A549 (cell line): Measurements from ENCODE around the gene UQCC2. TPM values are rescaled to one million over a fixed set of nuclear protein-coding genes. Genes with fewer than 3 reads are reported as not detected.

Experiments used
- ATAC-seq, 2 experiments: fragments of 200-7000 bp in 1 of 2; fragments of >200 bp in 1 of 2; cut with Nextera tagmentation in 1 of 2; cut with Tn5 transposase in 1 of 2; 3 replicates each; pipeline versions ENCODE4 v1.8.0 to v1.9.1; 2018 to 2020; ENCODE audit warnings: mild to moderate bottlenecking in 1 of 2, moderate library complexity in 1 of 2
- CTCF ChIA-PET: fragments of 300-600 bp; sonication (Branson Sonifier 250); formaldehyde crosslinking; extraction: SDS; loops from one replicate; lab custom pipeline; 2021; ENCODE audit warnings: antibody characterized with exemption, inconsistent platforms; lab: Yijun Ruan, JAX
- POLR2A ChIA-PET: fragments of 350-600 bp; formaldehyde crosslinking; extraction: SDS; loops from one replicate; lab custom pipeline; 2021; ENCODE audit warnings: antibody characterized with exemption, inconsistent platforms; lab: Yijun Ruan, JAX
- DNase-seq, 2 experiments: peaks; one replicate each; pipeline versions ENCODE4 v3.0.0 to v3.0.0-alpha.2; 2011 to 2016; ENCODE audit warnings: low read depth in 1 of 2, low spot score in 1 of 2
- FAIRE-seq: peaks from 2 replicates; lab custom pipeline; 2011; peaks lifted over from hg19 to GRCh38; lab: Jason Lieb, UNC
- H3K27ac ChIP-seq, 2 experiments: fragments of >200 bp; sonication (Bioruptor Twin); formaldehyde crosslinking; 3 replicates each; pipeline ENCODE4 v1.5.1; 2016 to 2017
- H3K4me1 ChIP-seq: fragments of >200 bp; sonication (Bioruptor Twin); formaldehyde crosslinking; 3 replicates; pipeline ENCODE4 v1.6.1; 2016
- H3K4me2 ChIP-seq: fragments of >200 bp; sonication (Bioruptor Twin); formaldehyde crosslinking; 3 replicates; pipeline ENCODE4 v1.6.1; 2016
- H3K4me3 ChIP-seq: fragments of >200 bp; sonication (Bioruptor Twin); formaldehyde crosslinking; 3 replicates; pipeline ENCODE4 v1.5.1; 2016
- H3K9me3 ChIP-seq: fragments of >200 bp; sonication (Bioruptor Twin); formaldehyde crosslinking; 3 replicates; pipeline ENCODE4 v1.6.1; 2016
- CEBPB ChIP-seq, 2 experiments: fragments of >200 bp in 1 of 2; sonication (Bioruptor Twin) in 1 of 2; formaldehyde crosslinking in 1 of 2; IDR thresholded peaks; 2 replicates each; pipeline ENCODE4 v1.6.1; 2012 to 2016
- CHD2 ChIP-seq: fragments of 150-350 bp; IDR thresholded peaks from 2 replicates; pipeline ENCODE4 v1.6.1; 2014; ENCODE audit warnings: low read length; ENCODE audit not compliant: partially characterized antibody
- EHF ChIP-seq: fragments of 250-450 bp; sonication (Bioruptor Pico); IDR thresholded peaks from 2 replicates; pipeline ENCODE4 v1.5.0; 2020; ENCODE audit warnings: mild to moderate bottlenecking
- EHMT2 ChIP-seq: fragments of 200-600 bp; sonication (generic); IDR thresholded peaks from 2 replicates; pipeline ENCODE4 v1.6.1; 2016; ENCODE audit warnings: antibody characterized with exemption, low read depth, mild to moderate bottlenecking, moderate library complexity
- ESRRA ChIP-seq: fragments of 150-350 bp; IDR thresholded peaks from 2 replicates; pipeline ENCODE4 v1.6.1; 2014; ENCODE audit warnings: mild to moderate bottlenecking, low read length, borderline replicate concordance
- FOSB ChIP-seq: fragments of 250-450 bp; sonication (Bioruptor Pico); IDR thresholded peaks from 2 replicates; pipeline ENCODE4 v1.5.0; 2020; ENCODE audit warnings: mild to moderate bottlenecking, moderate library complexity
- FOXS1 ChIP-seq: fragments of 250-450 bp; sonication (Bioruptor Pico); IDR thresholded peaks from 2 replicates; pipeline ENCODE4 v1.5.0; 2020; ENCODE audit warnings: mild to moderate bottlenecking, moderate library complexity
- GATA3 ChIP-seq: IDR thresholded peaks from 2 replicates; pipeline ENCODE4 v1.6.1; 2012; ENCODE audit warnings: borderline replicate concordance
- HOXB13 ChIP-seq: fragments of 250-450 bp; sonication (Bioruptor Pico); IDR thresholded peaks from 2 replicates; pipeline ENCODE4 v1.5.0; 2020; ENCODE audit warnings: low read depth, mild to moderate bottlenecking, moderate library complexity
- HOXB5 ChIP-seq: fragments of 250-450 bp; sonication (Bioruptor Pico); IDR thresholded peaks from 2 replicates; pipeline ENCODE4 v1.5.0; 2020; ENCODE audit warnings: mild to moderate bottlenecking, moderate library complexity
- JUN ChIP-seq, 2 experiments: fragments of >200 bp; sonication (Bioruptor Twin); formaldehyde crosslinking; IDR thresholded peaks; 2 replicates in 1 of 2; 3 replicates in 1 of 2; pipeline ENCODE4 v1.6.1; 2016 to 2017
- KDM5A ChIP-seq: fragments of 200-600 bp; sonication (generic); IDR thresholded peaks from 2 replicates; pipeline ENCODE4 v1.6.1; 2016; ENCODE audit warnings: antibody characterized with exemption, mild to moderate bottlenecking
- MYC ChIP-seq: IDR thresholded peaks from 2 replicates; pipeline ENCODE4 v1.6.1; 2012; ENCODE audit warnings: mild to moderate bottlenecking, inconsistent platforms, low read length, improper control_type of control experiment, borderline replicate concordance
- NPAS2 ChIP-seq: fragments of 250-450 bp; sonication (Bioruptor Pico); IDR thresholded peaks from 2 replicates; pipeline ENCODE4 v1.8.0; 2022; ENCODE audit warnings: mild to moderate bottlenecking, moderate library complexity, borderline replicate concordance
- PHF8 ChIP-seq: fragments of 200-600 bp; sonication (generic); IDR thresholded peaks from 2 replicates; pipeline ENCODE4 v1.6.1; 2016; ENCODE audit warnings: low read depth, mild to moderate bottlenecking, antibody characterized with exemption, moderate library complexity, borderline replicate concordance
- POLR2A ChIP-seq: IDR thresholded peaks from 2 replicates; pipeline ENCODE4 v1.6.1; 2012; ENCODE audit warnings: mild to moderate bottlenecking, low read length
- RCOR1 ChIP-seq: fragments of 150-350 bp; IDR thresholded peaks from 2 replicates; pipeline ENCODE4 v1.6.1; 2014; ENCODE audit warnings: antibody characterized with exemption, low read length, low read depth
- REST ChIP-seq: fragments of 200-600 bp; sonication (generic); IDR thresholded peaks from 2 replicates; pipeline ENCODE4 v1.6.1; 2016; ENCODE audit warnings: antibody characterized with exemption, mild to moderate bottlenecking, moderate library complexity
- RFX5 ChIP-seq: fragments of 450-650 bp; IDR thresholded peaks from 2 replicates; pipeline ENCODE4 v1.7.1; 2014; ENCODE audit warnings: antibody characterized with exemption, mild to moderate bottlenecking, moderate library complexity
- SMC3 ChIP-seq: fragments of >200 bp; sonication (Bioruptor Twin); formaldehyde crosslinking; IDR thresholded peaks from 3 replicates; pipeline ENCODE4 v1.6.1; 2018; ENCODE audit warnings: inconsistent platforms
- ZFP36 ChIP-seq: fragments of 450-650 bp; IDR thresholded peaks from 2 replicates; pipeline ENCODE4 v1.6.1; 2014; ENCODE audit warnings: borderline replicate concordance; ENCODE audit not compliant: partially characterized antibody
- ZSCAN20 ChIP-seq: fragments of 250-450 bp; sonication (Bioruptor Pico); IDR thresholded peaks from 2 replicates; pipeline ENCODE4 v1.8.0; 2022; ENCODE audit warnings: mild to moderate bottlenecking, moderate library complexity
- WGBS: methylation state at CpG from one replicate; pipeline ENCODE4 v1.1.6; 2017; ENCODE audit errors: missing lambda C conversion rate; 5-methylcytosine and 5-hydroxymethylcytosine counted together
- polyA plus RNA-seq, 4 experiments: library from polyadenylated mRNA; depleted of rRNA in 3 of 4; stranded (reverse); fragments of >200 nt; fragmentation: RNase III in 1 of 4; extraction: RNeasy Plus Mini Kit Qiagen cat#74134 plus additional on column Dnase treatment in 1 of 4; gene quantifications; 2 replicates in 3 of 4; 3 replicates in 1 of 4; pipeline ENCODE4 v1.2.3, GENCODE V29; 2011 to 2017
- TF ChIP-seq, protein P1 (sequence below): IDR thresholded peaks from 2 replicates; pipeline ENCODE4 v1.6.1; 2012
- TF ChIP-seq, protein P2 (sequence below): IDR thresholded peaks from 2 replicates; pipeline ENCODE4 v1.6.1; 2012; ENCODE audit warnings: low read depth, borderline replicate concordance
- TF ChIP-seq, protein P3 (sequence below): fragments of >200 bp; sonication (Bioruptor Twin); formaldehyde crosslinking; IDR thresholded peaks from 2 replicates; pipeline ENCODE4 v1.6.1; 2016
- TF ChIP-seq, protein P4 (sequence below): fragments of >200 bp; sonication (Bioruptor Twin); formaldehyde crosslinking; IDR thresholded peaks from 3 replicates; pipeline ENCODE4 v1.6.1; 2016
- TF ChIP-seq, protein P5 (sequence below): IDR thresholded peaks from 2 replicates; pipeline ENCODE4 v1.6.1; 2012

The UQCC2 gene
- polyA plus RNA-seq, 2 of the 4 experiments (the other 2 are of a cell fraction), result 65.5 to 82.0 TPM

DNA sequence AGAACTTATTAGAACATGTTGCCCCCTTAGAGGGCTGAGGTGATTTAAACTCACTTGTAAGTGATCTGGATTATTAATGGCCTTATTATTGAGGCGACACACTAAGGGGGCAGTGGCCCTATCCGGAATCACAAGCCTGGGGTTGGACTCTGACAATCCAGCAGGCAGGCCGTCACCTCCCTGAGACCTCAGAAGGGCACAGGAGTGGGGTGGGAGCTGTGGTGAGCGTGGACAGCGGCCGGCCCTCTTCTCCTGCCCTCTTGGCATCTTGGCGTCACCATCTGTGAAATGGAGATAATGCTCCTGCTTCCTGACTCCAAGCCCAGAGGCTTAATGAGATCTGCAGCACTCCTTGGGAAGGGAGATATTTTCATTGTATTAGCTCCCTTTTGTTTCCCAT is 15.6 kb upstream of the UQCC2 start:
- Histone ChIP-seq H3K27ac (no peak overlapping the region), H3K4me2 (no peak overlapping the region)
- FAIRE-seq, result no peak
- TF ChIP-seq ESRRA (no peak), HOXB13 (no peak), ZFP36 (no peak), EHMT2 (no peak), REST (no peak), RCOR1 (no peak), KDM5A (no peak), NPAS2 (CRISPR knock-in tag) (no peak), FOSB (CRISPR knock-in tag) (no peak)
- TF ChIP-seq, protein P1, sequence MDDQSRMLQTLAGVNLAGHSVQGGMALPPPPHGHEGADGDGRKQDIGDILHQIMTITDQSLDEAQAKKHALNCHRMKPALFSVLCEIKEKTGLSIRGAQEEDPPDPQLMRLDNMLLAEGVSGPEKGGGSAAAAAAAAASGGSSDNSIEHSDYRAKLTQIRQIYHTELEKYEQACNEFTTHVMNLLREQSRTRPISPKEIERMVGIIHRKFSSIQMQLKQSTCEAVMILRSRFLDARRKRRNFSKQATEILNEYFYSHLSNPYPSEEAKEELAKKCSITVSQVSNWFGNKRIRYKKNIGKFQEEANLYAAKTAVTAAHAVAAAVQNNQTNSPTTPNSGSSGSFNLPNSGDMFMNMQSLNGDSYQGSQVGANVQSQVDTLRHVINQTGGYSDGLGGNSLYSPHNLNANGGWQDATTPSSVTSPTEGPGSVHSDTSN, result no peak
- TF ChIP-seq, all 56 proteins: peak for 0
- POLR2A ChIA-PET, result no interaction called here
- ATAC-seq (no peak), DNase-seq (no peak)
- Histone ChIP-seq H3K4me1 (no peaks in the 10 kb centered on the region), H3K9me3 (no peaks in the 10 kb centered on the region), H3K4me3 (no peak overlapping the region)
- WGBS, result 79% methylated on average over 2 of the region's 7 CpGs
- CTCF ChIA-PET, result interaction anchor here (1.1 to 3.6 kb wide), 4 partner anchors 13 to 148 kb away, joined by 3 to 16 read pairs (median 4); partner anchors contain the start of gene UQCC2

DNA sequence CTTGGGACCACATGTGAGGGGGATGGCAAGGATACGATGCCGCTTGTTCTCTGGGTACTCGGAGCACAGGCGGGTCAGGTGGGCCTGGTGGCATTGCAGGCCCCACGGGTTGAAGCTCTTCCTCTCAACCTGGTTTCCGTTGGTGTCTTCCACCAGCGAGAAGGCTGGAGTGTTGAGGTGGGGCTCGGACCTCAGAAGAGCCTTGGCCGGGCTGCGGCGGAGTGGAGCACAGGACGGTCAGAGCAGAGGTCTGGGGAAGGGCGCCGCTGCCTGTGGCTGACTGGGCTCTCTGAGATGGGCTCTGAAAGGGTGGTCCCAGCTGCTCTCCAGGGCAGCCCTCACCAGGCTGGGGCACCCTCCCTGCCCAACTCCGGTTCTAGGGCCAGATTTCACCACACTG is 15.2 kb upstream of the UQCC2 start:
- Histone ChIP-seq H3K27ac (no peak overlapping the region), H3K4me3 (no peak overlapping the region), H3K4me1 (no peaks in the 10 kb centered on the region), H3K4me2 (no peak overlapping the region), H3K9me3 (no peaks in the 10 kb centered on the region)
- DNase-seq (no peak), ATAC-seq (no peak), FAIRE-seq (no peak)
- ChIA-PET CTCF (interaction anchor here (1.1 to 3.6 kb wide), 4 partner anchors 16 to 147 kb away, joined by 3 to 16 read pairs (median 4); partner anchors contain the start of gene UQCC2), POLR2A (interaction anchor here (1.6 kb wide), 1 partner anchor 15 kb away, joined by 3 read pairs; no protein-coding TSS in a partner anchor)
- 78% methylated on average over 3 of the region's 15 CpGs for WGBS
- TF ChIP-seq, protein P2, sequence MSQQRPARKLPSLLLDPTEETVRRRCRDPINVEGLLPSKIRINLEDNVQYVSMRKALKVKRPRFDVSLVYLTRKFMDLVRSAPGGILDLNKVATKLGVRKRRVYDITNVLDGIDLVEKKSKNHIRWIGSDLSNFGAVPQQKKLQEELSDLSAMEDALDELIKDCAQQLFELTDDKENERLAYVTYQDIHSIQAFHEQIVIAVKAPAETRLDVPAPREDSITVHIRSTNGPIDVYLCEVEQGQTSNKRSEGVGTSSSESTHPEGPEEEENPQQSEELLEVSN, result no peak
- no peak for TF ChIP-seq NPAS2 (CRISPR knock-in tag)
- no peak for TF ChIP-seq HOXB13
- TF ChIP-seq RFX5, result no peak
- no peak for TF ChIP-seq PHF8
- no peak for TF ChIP-seq MYC
- TF ChIP-seq ZSCAN20 (CRISPR knock-in tag), result no peak
- no peak for TF ChIP-seq CHD2
- TF ChIP-seq GATA3, result no peak
- TF ChIP-seq FOXS1 (CRISPR knock-in tag), result no peak
- no peak for TF ChIP-seq EHMT2
- TF ChIP-seq POLR2A, result no peak
- TF ChIP-seq, protein P3, sequence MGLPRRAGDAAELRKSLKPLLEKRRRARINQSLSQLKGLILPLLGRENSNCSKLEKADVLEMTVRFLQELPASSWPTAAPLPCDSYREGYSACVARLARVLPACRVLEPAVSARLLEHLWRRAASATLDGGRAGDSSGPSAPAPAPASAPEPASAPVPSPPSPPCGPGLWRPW, result no peak
- TF ChIP-seq, protein P4, sequence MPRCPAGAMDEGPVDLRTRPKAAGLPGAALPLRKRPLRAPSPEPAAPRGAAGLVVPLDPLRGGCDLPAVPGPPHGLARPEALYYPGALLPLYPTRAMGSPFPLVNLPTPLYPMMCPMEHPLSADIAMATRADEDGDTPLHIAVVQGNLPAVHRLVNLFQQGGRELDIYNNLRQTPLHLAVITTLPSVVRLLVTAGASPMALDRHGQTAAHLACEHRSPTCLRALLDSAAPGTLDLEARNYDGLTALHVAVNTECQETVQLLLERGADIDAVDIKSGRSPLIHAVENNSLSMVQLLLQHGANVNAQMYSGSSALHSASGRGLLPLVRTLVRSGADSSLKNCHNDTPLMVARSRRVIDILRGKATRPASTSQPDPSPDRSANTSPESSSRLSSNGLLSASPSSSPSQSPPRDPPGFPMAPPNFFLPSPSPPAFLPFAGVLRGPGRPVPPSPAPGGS, result no peak
- no peak for TF ChIP-seq HOXB5 (CRISPR knock-in tag)
- TF ChIP-seq CEBPB (IDR thresholded peaks at IDR 0.05), result no peak
- no peak for TF ChIP-seq SMC3
- TF ChIP-seq, protein P5, sequence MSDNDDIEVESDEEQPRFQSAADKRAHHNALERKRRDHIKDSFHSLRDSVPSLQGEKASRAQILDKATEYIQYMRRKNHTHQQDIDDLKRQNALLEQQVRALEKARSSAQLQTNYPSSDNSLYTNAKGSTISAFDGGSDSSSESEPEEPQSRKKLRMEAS, result no peak
- no peak for TF ChIP-seq EHF (CRISPR knock-in tag)
- no peak for TF ChIP-seq JUN (IDR thresholded peaks at IDR 0.05)
